Memory B cell (primary cell): Measurements from ENCODE around the gene AEBP2.

Experiments used
- ATAC-seq: fragments of 150-1000 bp; cut with Tn5 transposase; 2 replicates; pipeline ENCODE4 v1.10.0; 2021; ENCODE audit warnings: low read depth, mild to moderate bottlenecking, moderate library complexity
- DNase-seq, 2 donors: peaks; one replicate each; pipeline ENCODE4 v3.0.0; 2022; ENCODE audit warnings: low spot score in 2 of 2
- H3K27ac Mint-ChIP-seq: one replicate; pipeline ENCODE4 v1.8.0; 2022; ENCODE audit warnings: mild to moderate bottlenecking, moderate library complexity, mixed read lengths
- H3K27me3 Mint-ChIP-seq: one replicate; pipeline ENCODE4 v1.8.0; 2022; ENCODE audit warnings: mixed read lengths
- H3K36me3 Mint-ChIP-seq: one replicate; pipeline ENCODE4 v1.8.0; 2022; ENCODE audit warnings: mild to moderate bottlenecking, mixed read lengths
- H3K4me1 Mint-ChIP-seq: one replicate; pipeline ENCODE4 v1.8.0; 2022; ENCODE audit warnings: mixed read lengths
- H3K4me3 Mint-ChIP-seq: one replicate; pipeline ENCODE4 v1.8.0; 2022; ENCODE audit warnings: mild to moderate bottlenecking, moderate library complexity, mixed read lengths
- H3K9me3 Mint-ChIP-seq: one replicate; pipeline ENCODE4 v1.8.0; 2022; ENCODE audit warnings: mixed read lengths

The AEBP2 gene

GRCh38 chr12:19432309-19433170, 6.8 kb upstream of the AEBP2 start:
- H3K27ac Mint-ChIP-seq, result no peak overlapping the region
- ATAC-seq, result no peak
- no peaks in the 10 kb centered on the region for H3K27me3 Mint-ChIP-seq
- no peak for DNase-seq
- no peaks in the 10 kb centered on the region for H3K36me3 Mint-ChIP-seq
- H3K9me3 Mint-ChIP-seq, result no peaks in the 10 kb centered on the region
- H3K4me3 Mint-ChIP-seq, result no peak overlapping the region
- no peaks in the 10 kb centered on the region for H3K4me1 Mint-ChIP-seq

- H3K4me3 Mint-ChIP-seq, result no peak overlapping the region
- H3K9me3 Mint-ChIP-seq, result no peaks in the 10 kb centered on the region
- no peaks in the 10 kb centered on the region for H3K27me3 Mint-ChIP-seq
- no peaks in the 10 kb centered on the region for H3K4me1 Mint-ChIP-seq
- H3K36me3 Mint-ChIP-seq, result no peaks in the 10 kb centered on the region
- no peak for ATAC-seq
- no peak overlapping the region for H3K27ac Mint-ChIP-seq
- DNase-seq, result no peak
Observed at GRCh38 chr12:19434538-19434937, 4.8 kb upstream of the AEBP2 start.

GRCh38 chr12:19435831-19436497, 3.3 kb upstream of the AEBP2 start:
- Mint-ChIP-seq H3K27me3 (no peaks in the 10 kb centered on the region), H3K4me1 (peaks cover 3% of the 10 kb centered on the region), H3K27ac (no peak overlapping the region), H3K4me3 (no peak overlapping the region), H3K9me3 (no peaks in the 10 kb centered on the region), H3K36me3 (no peaks in the 10 kb centered on the region)
- ATAC-seq, result no peak
- no peak for DNase-seq

GRCh38 chr12:19436931-19437330, 2.4 kb upstream of the AEBP2 start:
- ATAC-seq, result no peak
- H3K4me3 Mint-ChIP-seq, result no peak overlapping the region
- no peak for DNase-seq
- H3K36me3 Mint-ChIP-seq, result no peaks in the 10 kb centered on the region
- peaks cover 8% of the 10 kb centered on the region for H3K4me1 Mint-ChIP-seq
- H3K9me3 Mint-ChIP-seq, result no peaks in the 10 kb centered on the region
- H3K27ac Mint-ChIP-seq, result no peak overlapping the region
- H3K27me3 Mint-ChIP-seq, result no peaks in the 10 kb centered on the region

GRCh38 chr12:19437996-19438395, 1.3 kb upstream of the AEBP2 start:
- H3K36me3 Mint-ChIP-seq, result no peaks in the 10 kb centered on the region

GRCh38 chr12:19440019-19440858, 947 bp downstream of the AEBP2 start:
- Mint-ChIP-seq H3K27ac (peak overlapping the region; percentile 99), H3K4me1 (peaks cover 16% of the 10 kb centered on the region), H3K9me3 (no peaks in the 10 kb centered on the region), H3K27me3 (no peaks in the 10 kb centered on the region), H3K36me3 (no peaks in the 10 kb centered on the region), H3K4me3 (peak overlapping the region; percentile 99)
- ATAC-seq (peak; percentile 24), DNase-seq (peak; percentile 21 to 56)

More at GRCh38 chr12:19437996-19438395, 1.3 kb upstream of the AEBP2 start:
- ATAC-seq (no peak), DNase-seq (no peak)
- H3K27me3 Mint-ChIP-seq, result no peaks in the 10 kb centered on the region
- no peak overlapping the region for H3K27ac Mint-ChIP-seq
- H3K9me3 Mint-ChIP-seq, result no peaks in the 10 kb centered on the region
- H3K4me1 Mint-ChIP-seq, result peaks cover 8% of the 10 kb centered on the region
- H3K4me3 Mint-ChIP-seq, result no peak overlapping the region

GRCh38 chr12:19440916-19441315, 1.6 kb downstream of the AEBP2 start:
- H3K27ac Mint-ChIP-seq, result peak overlapping the region; percentile 99
- H3K36me3 Mint-ChIP-seq, result peaks cover 3% of the 10 kb centered on the region
- peaks cover 19% of the 10 kb centered on the region for H3K4me1 Mint-ChIP-seq
- H3K27me3 Mint-ChIP-seq, result no peaks in the 10 kb centered on the region
- DNase-seq, result no peak
- no peaks in the 10 kb centered on the region for H3K9me3 Mint-ChIP-seq
- H3K4me3 Mint-ChIP-seq, result peak overlapping the region; percentile 99
- ATAC-seq, result no peak

GRCh38 chr12:19443585-19443984, 4.3 kb downstream of the AEBP2 start:
- Mint-ChIP-seq H3K27ac (no peak overlapping the region), H3K4me1 (peaks cover 31% of the 10 kb centered on the region), H3K4me3 (peak overlapping the region; percentile 14), H3K36me3 (peaks cover 6% of the 10 kb centered on the region), H3K9me3 (no peaks in the 10 kb centered on the region), H3K27me3 (no peaks in the 10 kb centered on the region)
- ATAC-seq (no peak), DNase-seq (no peak)

GRCh38 chr12:19444097-19444496, 4.8 kb downstream of the AEBP2 start:
- H3K27ac Mint-ChIP-seq, result no peak overlapping the region
- peaks cover 31% of the 10 kb centered on the region for H3K4me1 Mint-ChIP-seq
- DNase-seq (no peak), ATAC-seq (no peak)
- peaks cover 6% of the 10 kb centered on the region for H3K36me3 Mint-ChIP-seq
- H3K9me3 Mint-ChIP-seq, result no peaks in the 10 kb centered on the region
- H3K4me3 Mint-ChIP-seq, result no peak overlapping the region
- no peaks in the 10 kb centered on the region for H3K27me3 Mint-ChIP-seq

GRCh38 chr12:19447386-19447785, 8.1 kb downstream of the AEBP2 start:
- H3K4me3 Mint-ChIP-seq, result no peak overlapping the region
- no peak overlapping the region for H3K27ac Mint-ChIP-seq
- no peaks in the 10 kb centered on the region for H3K27me3 Mint-ChIP-seq
- peaks cover 30% of the 10 kb centered on the region for H3K4me1 Mint-ChIP-seq
- ATAC-seq (no peak), DNase-seq (no peak)
- peaks cover 6% of the 10 kb centered on the region for H3K36me3 Mint-ChIP-seq
- H3K9me3 Mint-ChIP-seq, result no peaks in the 10 kb centered on the region

- Mint-ChIP-seq H3K9me3 (no peaks in the 10 kb centered on the region), H3K4me3 (no peak overlapping the region), H3K4me1 (peaks cover 28% of the 10 kb centered on the region), H3K27ac (no peak overlapping the region), H3K27me3 (no peaks in the 10 kb centered on the region), H3K36me3 (peaks cover 11% of the 10 kb centered on the region)
- DNase-seq, result no peak
- no peak for ATAC-seq
Observed at GRCh38 chr12:19449814-19450213, 10.5 kb downstream of the AEBP2 start.

- H3K36me3 Mint-ChIP-seq, result peaks cover 10% of the 10 kb centered on the region
- H3K27me3 Mint-ChIP-seq, result no peaks in the 10 kb centered on the region
- H3K4me3 Mint-ChIP-seq, result no peak overlapping the region
- ATAC-seq (no peak), DNase-seq (no peak)
- no peaks in the 10 kb centered on the region for H3K9me3 Mint-ChIP-seq
- no peak overlapping the region for H3K27ac Mint-ChIP-seq
- peaks cover 26% of the 10 kb centered on the region for H3K4me1 Mint-ChIP-seq
Observed at GRCh38 chr12:19450362-19450761, 11.1 kb downstream of the AEBP2 start.

GRCh38 chr12:19451196-19451595, 11.9 kb downstream of the AEBP2 start:
- Mint-ChIP-seq H3K36me3 (peaks cover 6% of the 10 kb centered on the region), H3K4me3 (no peak overlapping the region), H3K27ac (no peak overlapping the region), H3K9me3 (no peaks in the 10 kb centered on the region), H3K4me1 (peaks cover 24% of the 10 kb centered on the region), H3K27me3 (no peaks in the 10 kb centered on the region)
- DNase-seq, result no peak
- no peak for ATAC-seq

- H3K36me3 Mint-ChIP-seq, result peaks cover 5% of the 10 kb centered on the region
- no peak overlapping the region for H3K4me3 Mint-ChIP-seq
- no peaks in the 10 kb centered on the region for H3K27me3 Mint-ChIP-seq
- ATAC-seq, result no peak
- H3K27ac Mint-ChIP-seq, result no peak overlapping the region
- H3K9me3 Mint-ChIP-seq, result no peaks in the 10 kb centered on the region
- no peak for DNase-seq
- H3K4me1 Mint-ChIP-seq, result peaks cover 33% of the 10 kb centered on the region
Observed at GRCh38 chr12:19453961-19454360, 14.7 kb downstream of the AEBP2 start.
